Measurements from ENCODE around the gene SPATA24. TPM values are rescaled to one million over a fixed set of nuclear protein-coding genes. Genes with fewer than 3 reads are reported as not detected.

The SPATA24 gene
- total and polyA plus RNA-seq, 2 of the 13 experiments (the other 11 are each of a cell fraction or from before 2014, with no cell fraction given), result 6.0 to 11.1 TPM

GRCh38 chr5:139383275-139383992 lies 20.5 kb downstream of the SPATA24 start, which contains the start of gene SLC23A1 (continued):
- TF ChIP-seq NR0B2 (CRISPR knock-in tag; IDR thresholded peaks at IDR 0.05) (no peak), HNRNPK (IDR thresholded peaks at IDR 0.05; ENCODE audit: low read depth, low read length, poor library complexity, severe bottlenecking) (no peak), MEIS2 (CRISPR knock-in tag; IDR thresholded peaks at IDR 0.05) (no peak), GTF3A (CRISPR knock-in tag; conservative IDR thresholded peaks at IDR 0.05) (no peak), TIGD3 (CRISPR knock-in tag; IDR thresholded peaks at IDR 0.05; ENCODE audit: borderline replicate concordance) (no peak), THAP11 (CRISPR knock-in tag; IDR thresholded peaks at IDR 0.05) (0 out of 2 replicates have a peak, but pooled peaks have one; percentile 14), LRRFIP1 (CRISPR knock-in tag; conservative IDR thresholded peaks at IDR 0.05) (no peak), SIX1 (CRISPR knock-in tag; IDR thresholded peaks at IDR 0.05; ENCODE audit: borderline replicate concordance) (peak; percentile 68; the same call in 1 of the 2 replicates), MLX (CRISPR knock-in tag; IDR thresholded peaks at IDR 0.05) (no peak), ZNF724P (CRISPR knock-in tag; IDR thresholded peaks at IDR 0.05; ENCODE audit: borderline replicate concordance) (0 out of 2 replicates have a peak, but pooled peaks have one; percentile 51), CCAR2 (optimal IDR thresholded peaks at IDR 0.05; ENCODE audit: low read depth, low read length) (no peak), BCL6 (CRISPR knock-in tag; IDR thresholded peaks at IDR 0.05) (no peak), REL (CRISPR knock-in tag; conservative IDR thresholded peaks at IDR 0.05) (no peak), NR2F6 (IDR thresholded peaks at IDR 0.05) (no peak), NR2F6 (CRISPR knock-in tag; IDR thresholded peaks at IDR 0.05) (peak; percentile 41; the same call in 1 of the 2 replicates), LCORL (IDR thresholded peaks at IDR 0.05) (peak; percentile 40; the same call in 1 of the 2 replicates), LCORL (CRISPR knock-in tag; IDR thresholded peaks at IDR 0.05) (0 out of 2 replicates have a peak, but pooled peaks have one; percentile 8), KLF11 (CRISPR knock-in tag; IDR thresholded peaks at IDR 0.05) (peak; percentile 27; the same call in 1 of the 2 replicates), GLMP (CRISPR knock-in tag; IDR thresholded peaks at IDR 0.05; ENCODE audit: borderline replicate concordance) (no peak), MXI1 (IDR thresholded peaks at IDR 0.05; ENCODE audit: borderline replicate concordance, low read depth, low read length) (0 out of 3 replicates have a peak, but pooled peaks have one; percentile 17), NAIF1 (CRISPR knock-in tag; IDR thresholded peaks at IDR 0.05; ENCODE audit: borderline replicate concordance) (no peak), ZMAT5 (CRISPR knock-in tag; IDR thresholded peaks at IDR 0.05; ENCODE audit: borderline replicate concordance, low read depth) (no peak)

Data from HepG2 (cell line).